D721Med (cell line): ENCODE results near the gene OLFML3.
"Not testable (repeated sequence)": the region's sequence is repeated elsewhere in the genome, so short reads cannot be mapped to it uniquely, and the experiment has no call there.

Experiments
- DNase-seq: peaks from one replicate; pipeline ENCODE4 v3.0.0; 2011; ENCODE audit warnings: low spot score; ENCODE audit not compliant: insufficient read length
- FAIRE-seq: peaks from 2 replicates; lab custom pipeline; 2011; peaks lifted over from hg19 to GRCh38; lab: Jason Lieb, UNC
- TF ChIP-seq, protein P1 (sequence below): IDR thresholded peaks from 2 replicates; pipeline ENCODE4 v1.5.1; 2012; ENCODE audit warnings: mild to moderate bottlenecking, control low read depth; ENCODE audit not compliant: insufficient read depth; ENCODE audit errors: missing control alignments

OLFML3 gene

GRCh38 chr1:114010433-114011184 is 31.3 kb downstream of the OLFML3 start:
- DNase-seq: no peak
- TF ChIP-seq, protein P1, sequence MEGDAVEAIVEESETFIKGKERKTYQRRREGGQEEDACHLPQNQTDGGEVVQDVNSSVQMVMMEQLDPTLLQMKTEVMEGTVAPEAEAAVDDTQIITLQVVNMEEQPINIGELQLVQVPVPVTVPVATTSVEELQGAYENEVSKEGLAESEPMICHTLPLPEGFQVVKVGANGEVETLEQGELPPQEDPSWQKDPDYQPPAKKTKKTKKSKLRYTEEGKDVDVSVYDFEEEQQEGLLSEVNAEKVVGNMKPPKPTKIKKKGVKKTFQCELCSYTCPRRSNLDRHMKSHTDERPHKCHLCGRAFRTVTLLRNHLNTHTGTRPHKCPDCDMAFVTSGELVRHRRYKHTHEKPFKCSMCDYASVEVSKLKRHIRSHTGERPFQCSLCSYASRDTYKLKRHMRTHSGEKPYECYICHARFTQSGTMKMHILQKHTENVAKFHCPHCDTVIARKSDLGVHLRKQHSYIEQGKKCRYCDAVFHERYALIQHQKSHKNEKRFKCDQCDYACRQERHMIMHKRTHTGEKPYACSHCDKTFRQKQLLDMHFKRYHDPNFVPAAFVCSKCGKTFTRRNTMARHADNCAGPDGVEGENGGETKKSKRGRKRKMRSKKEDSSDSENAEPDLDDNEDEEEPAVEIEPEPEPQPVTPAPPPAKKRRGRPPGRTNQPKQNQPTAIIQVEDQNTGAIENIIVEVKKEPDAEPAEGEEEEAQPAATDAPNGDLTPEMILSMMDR: no peak
- FAIRE-seq: no peak

DNA sequence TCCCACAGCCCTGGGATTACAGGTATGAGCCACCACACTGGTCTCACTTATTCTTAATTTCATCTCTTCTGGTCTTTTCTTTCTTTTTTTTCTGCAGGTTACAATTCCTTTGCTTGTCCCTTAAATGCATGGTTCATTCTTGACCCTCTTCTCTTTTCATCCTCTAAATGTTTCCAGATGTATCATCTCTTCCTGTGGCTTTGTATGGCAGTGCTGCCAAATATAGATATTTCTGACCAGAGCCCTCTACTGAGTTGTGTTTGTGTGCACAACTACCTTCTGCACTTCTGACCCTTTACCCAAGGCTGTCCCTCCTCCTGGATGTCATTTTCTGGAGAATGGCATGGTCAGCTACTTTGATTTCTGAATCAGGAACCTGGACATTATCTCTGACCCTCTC is 32.5 kb downstream of the OLFML3 start:
- FAIRE-seq (no peak), DNase-seq (no peak)
- TF ChIP-seq, protein P1: no peak

DNA sequence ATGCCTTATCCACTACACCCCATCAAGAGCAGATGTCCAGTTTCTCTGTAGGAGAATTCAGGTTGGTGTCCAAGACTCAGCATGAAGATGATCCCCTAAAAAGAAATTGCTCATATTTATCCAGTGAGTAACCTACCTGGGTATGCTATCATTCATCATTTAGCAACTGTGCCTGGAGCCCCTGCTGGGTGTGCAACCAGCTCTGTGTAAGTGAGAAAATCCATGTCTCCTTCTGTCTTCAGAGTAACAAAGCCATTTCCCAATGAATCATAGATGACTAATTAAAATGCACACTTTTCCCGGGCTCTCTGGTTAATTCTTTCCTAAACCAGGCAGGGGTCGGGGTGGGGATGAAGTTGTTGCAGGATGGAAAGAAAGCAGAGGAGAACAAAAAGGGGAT is 35.8 kb downstream of the OLFML3 start:
- FAIRE-seq (no peak), DNase-seq (no peak)
- TF ChIP-seq, protein P1: no peak

DNA sequence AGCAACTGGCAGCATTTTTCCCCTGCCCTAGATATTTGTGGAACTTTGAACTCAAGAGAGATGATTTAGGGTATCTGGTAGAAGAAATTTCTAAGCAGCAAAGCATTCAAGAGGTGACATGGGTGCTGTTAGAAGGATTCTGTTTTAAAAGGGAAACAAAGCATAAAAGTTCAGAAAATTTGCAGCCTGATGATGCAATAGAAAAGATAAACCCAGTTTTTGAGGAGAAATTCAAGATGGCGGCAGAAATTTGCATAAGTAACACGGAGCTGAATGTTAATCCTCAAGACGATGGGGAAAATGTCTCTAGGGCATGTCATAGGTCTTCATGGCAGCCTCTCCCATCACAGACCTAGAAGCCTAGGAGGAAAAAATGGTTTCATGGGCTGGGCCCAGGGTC is 40.5 kb downstream of the OLFML3 start:
- not testable (repeated sequence) for FAIRE-seq, DNase-seq

- TF ChIP-seq, protein P1: no peak
- no peak for FAIRE-seq
- no peak for DNase-seq
These were observed 42.4 kb downstream of the OLFML3 start for GRCh38 chr1:114021665-114022099.

DNA sequence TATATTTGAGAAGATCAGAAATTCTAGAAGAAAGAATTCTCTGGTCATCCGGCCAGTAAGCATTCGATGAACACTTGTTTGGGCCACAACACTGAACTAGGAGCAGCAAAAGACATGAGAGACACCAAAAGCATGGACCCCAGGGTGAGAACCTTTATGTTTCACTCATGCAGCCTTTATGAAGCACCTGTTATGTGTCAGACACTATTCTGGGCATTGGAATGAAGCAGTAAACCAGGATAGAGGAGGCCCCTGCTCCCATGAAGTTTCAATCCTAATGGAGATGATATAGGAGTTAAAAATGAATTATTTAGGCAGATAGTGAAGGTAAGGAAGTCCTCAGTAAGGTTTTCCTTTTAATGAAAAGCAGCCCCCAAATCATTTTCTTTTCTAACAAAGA is 43.6 kb downstream of the OLFML3 start:
- no peak for FAIRE-seq
- no peak for DNase-seq

DNA sequence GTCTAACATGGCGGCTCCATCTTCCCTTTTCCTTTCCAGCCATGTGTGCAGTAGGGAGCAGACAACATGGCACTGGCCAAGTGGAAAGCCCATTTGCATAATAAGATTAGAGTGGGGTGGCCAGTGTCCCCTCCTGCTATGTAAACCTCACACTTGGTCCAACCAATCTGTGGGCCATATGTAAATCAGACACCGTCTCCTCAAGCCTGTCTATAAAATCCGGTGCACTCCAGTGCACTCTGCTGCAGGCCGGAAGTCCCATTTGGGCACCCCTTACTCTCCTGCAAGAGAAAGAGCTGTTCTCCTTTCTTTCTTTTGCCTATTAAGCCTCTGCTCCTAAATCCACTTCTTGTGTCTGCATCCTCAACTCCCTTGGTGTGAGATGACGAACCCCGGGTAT is 44.1 kb downstream of the OLFML3 start:
- FAIRE-seq: no peak
- TF ChIP-seq, protein P1: no peak
- DNase-seq: no peak

More for the DNA sequence above, 43.6 kb downstream of the OLFML3 start:
- TF ChIP-seq, protein P1: no peak
